H1 (cell line): Measurements from ENCODE around the gene OVCH1. TPM values are rescaled to one million over a fixed set of nuclear protein-coding genes. Genes with fewer than 3 reads are reported as not detected.

Experiments
- CTCF ChIA-PET: fragments of 300-600 bp; sonication (Branson Sonifier 250); formaldehyde crosslinking; loops from one replicate; lab custom pipeline; 2021; ENCODE audit not compliant: partially characterized antibody; lab: Charles Lee
- POLR2A ChIA-PET: fragments of 300-600 bp; sonication (Branson Sonifier 250); formaldehyde crosslinking; loops from one replicate; lab custom pipeline; 2021; ENCODE audit warnings: inconsistent platforms; ENCODE audit not compliant: partially characterized antibody; lab: Charles Lee
- DNase-seq, 2 experiments: peaks; one replicate each; pipeline versions ENCODE4 v3.0.0 to v3.0.0-alpha.2; 2010 to 2022; ENCODE audit warnings: low spot score in 2 of 2, low read depth in 1 of 2, mixed read lengths in 1 of 2
- FAIRE-seq: peaks from 2 replicates; lab custom pipeline; 2011; peaks lifted over from hg19 to GRCh38; lab: Jason Lieb, UNC
- H2AFZ ChIP-seq: 2 replicates; pipeline ENCODE4 v1.8.1; 2012; ENCODE audit warnings: low read length, inconsistent platforms
- H2AK5ac ChIP-seq: 2 replicates; pipeline ENCODE4 v1.6.1; 2013; ENCODE audit warnings: low read depth, low read length
- H2BK120ac ChIP-seq: replicated peaks from 2 replicates; pipeline ENCODE3; 2013; ENCODE audit warnings: low read depth, low read length, inconsistent platforms
- H2BK12ac ChIP-seq: 2 replicates; pipeline ENCODE4 v1.6.1; 2013; ENCODE audit warnings: low read depth, low read length
- H2BK15ac ChIP-seq: 2 replicates; pipeline ENCODE4 v1.6.1; 2013; ENCODE audit warnings: low read length
- H2BK20ac ChIP-seq: 2 replicates; pipeline ENCODE4 v1.6.1; 2013; ENCODE audit warnings: low read length
- H2BK5ac ChIP-seq: 2 replicates; pipeline ENCODE4 v1.6.1; 2013; ENCODE audit warnings: low read depth, low read length
- H3K14ac ChIP-seq: 2 replicates; pipeline ENCODE4 v1.6.1; 2013; ENCODE audit warnings: inconsistent platforms; ENCODE audit not compliant: insufficient read length
- H3K18ac ChIP-seq: 2 replicates; pipeline ENCODE4 v1.6.1; 2013; ENCODE audit warnings: low read length; ENCODE audit errors: extremely low read depth
- H3K23ac ChIP-seq: 2 replicates; pipeline ENCODE4 v1.6.1; 2013; ENCODE audit warnings: inconsistent platforms; ENCODE audit not compliant: insufficient read length
- H3K23me2 ChIP-seq: 2 replicates; pipeline ENCODE4 v1.6.1; 2013; ENCODE audit warnings: low read depth, low read length
- H3K27ac ChIP-seq: 2 replicates; pipeline ENCODE4 v1.6.1; 2011; ENCODE audit warnings: low read depth, low read length, inconsistent platforms
- H3K27me3 ChIP-seq, 4 experiments: replicated peaks in 1 of 4; 1 replicate in 1 of 4; 2 replicates in 3 of 4; pipeline versions ENCODE4 v1.6.1 to v1.8.1; 2011 to 2013; ENCODE audit warnings: low read length in 3 of 4, mild to moderate bottlenecking in 3 of 4, inconsistent platforms in 2 of 4, mixed read lengths in 2 of 4, moderate library complexity in 1 of 4; ENCODE audit not compliant: control insufficient read depth in 3 of 4, insufficient read depth in 3 of 4; ENCODE audit errors: extremely low read depth in 1 of 4
- H3K36me3 ChIP-seq, 4 experiments: 2 replicates each; pipeline versions ENCODE4 v1.6.1 to v1.8.1; 2011 to 2013; ENCODE audit warnings: mild to moderate bottlenecking in 4 of 4, low read length in 3 of 4, moderate library complexity in 2 of 4, control low read depth in 1 of 4, inconsistent platforms in 1 of 4; ENCODE audit not compliant: insufficient read depth in 4 of 4, control insufficient read depth in 2 of 4
- H3K4ac ChIP-seq: replicated peaks from 2 replicates; pipeline ENCODE3; 2013; ENCODE audit warnings: low read length, low read depth, mixed read lengths, inconsistent platforms; ENCODE audit not compliant: insufficient read length
- H3K4me1 ChIP-seq, 4 experiments: replicated peaks in 1 of 4; 1 replicate in 1 of 4; 2 replicates in 3 of 4; pipeline versions ENCODE4 v1.6.1 to v1.8.1; 2011 to 2013; ENCODE audit warnings: low read length in 3 of 4, inconsistent platforms in 2 of 4, mixed read lengths in 1 of 4; ENCODE audit not compliant: insufficient read depth in 4 of 4, control insufficient read depth in 3 of 4
- H3K4me2 ChIP-seq, 2 experiments: 2 replicates each; pipeline versions ENCODE4 v1.6.1 to v1.8.1; 2011 to 2013; ENCODE audit warnings: low read depth in 2 of 2, low read length in 2 of 2, control low read depth in 1 of 2, inconsistent platforms in 1 of 2, mild to moderate bottlenecking in 1 of 2; ENCODE audit not compliant: insufficient read depth in 1 of 2
- H3K4me3 ChIP-seq, 4 experiments: fragments of 200-600, 300-600 bp in 1 of 4; sonication (generic), shearing (Covaris generic), sonication (Bioruptor Twin) in 1 of 4; 2 replicates each; pipeline versions ENCODE4 v1.5.1 to v1.8.1; 2011 to 2016; ENCODE audit warnings: low read length in 4 of 4, low read depth in 3 of 4, control low read depth in 2 of 4, inconsistent platforms in 2 of 4, mild to moderate bottlenecking in 2 of 4, mixed read lengths in 1 of 4, moderate library complexity in 1 of 4; ENCODE audit not compliant: insufficient read depth in 2 of 4; ENCODE audit errors: extremely low read depth in 1 of 4
- H3K56ac ChIP-seq: replicated peaks from 2 replicates; pipeline ENCODE3; 2013; ENCODE audit warnings: low read depth, mild to moderate bottlenecking, mixed read lengths, low read length, inconsistent platforms; ENCODE audit not compliant: insufficient read length
- H3K79me1 ChIP-seq: 2 replicates; pipeline ENCODE4 v1.6.1; 2013; ENCODE audit warnings: low read depth, low read length, control low read depth
- H3K79me2 ChIP-seq, 2 experiments: 2 replicates each; pipeline versions ENCODE4 v1.6.1 to v1.8.1; 2012 to 2013; ENCODE audit warnings: low read length in 2 of 2, mild to moderate bottlenecking in 2 of 2, inconsistent platforms in 1 of 2; ENCODE audit not compliant: insufficient read depth in 2 of 2, control insufficient read depth in 1 of 2
- H3K9ac ChIP-seq, 4 experiments: replicated peaks in 1 of 4; 1 replicate in 1 of 4; 2 replicates in 3 of 4; pipeline versions ENCODE4 v1.6.1 to v1.8.1; 2011 to 2013; ENCODE audit warnings: low read depth in 3 of 4, low read length in 3 of 4, control low read depth in 2 of 4, mild to moderate bottlenecking in 2 of 4, moderate library complexity in 2 of 4, inconsistent platforms in 1 of 4; ENCODE audit errors: extremely low read depth in 1 of 4
- H3K9me3 ChIP-seq, 2 experiments: 2 replicates each; pipeline versions ENCODE4 v1.6.1 to v1.8.1; 2012 to 2013; ENCODE audit warnings: mild to moderate bottlenecking in 2 of 2, moderate library complexity in 2 of 2, control low read depth in 1 of 2, inconsistent platforms in 1 of 2, low read depth in 1 of 2, low read length in 1 of 2, mixed read lengths in 1 of 2; ENCODE audit not compliant: insufficient read depth in 2 of 2
- H4K20me1 ChIP-seq, 2 experiments: replicated peaks in 1 of 2; 2 replicates each; pipeline versions ENCODE3 to v1.8.1; 2011 to 2013; ENCODE audit warnings: inconsistent platforms in 2 of 2, low read length in 2 of 2, mild to moderate bottlenecking in 1 of 2; ENCODE audit not compliant: insufficient read depth in 2 of 2, control insufficient read depth in 1 of 2
- H4K5ac ChIP-seq: 2 replicates; pipeline ENCODE4 v1.6.1; 2013; ENCODE audit warnings: low read length, low read depth, mixed read lengths, inconsistent platforms; ENCODE audit not compliant: insufficient read length
- H4K8ac ChIP-seq: 2 replicates; pipeline ENCODE4 v1.8.0; 2013; ENCODE audit warnings: mild to moderate bottlenecking, moderate library complexity, low read length, inconsistent platforms; ENCODE audit not compliant: insufficient read depth; ENCODE audit errors: extremely low read depth
- H4K91ac ChIP-seq: replicated peaks from 2 replicates; pipeline ENCODE3; 2013; ENCODE audit warnings: low read length, mixed read lengths, inconsistent platforms; ENCODE audit not compliant: insufficient read length
- CBX8 ChIP-seq: fragments of 300-800, 300-1000 bp; sonication (generic); IDR thresholded peaks from 2 replicates; pipeline ENCODE4 v1.7.1; 2016; ENCODE audit warnings: low read depth, low read length, borderline replicate concordance
- FOSL1 ChIP-seq: IDR thresholded peaks from 2 replicates; pipeline ENCODE4 v1.6.1; 2011; ENCODE audit warnings: mild to moderate bottlenecking, low read depth, low read length, moderate library complexity; ENCODE audit not compliant: insufficient read depth
- HDAC2 ChIP-seq, 2 experiments: fragments of 300-600 bp in 1 of 2; sonication (generic) in 1 of 2; IDR thresholded peaks; 2 replicates each; pipeline ENCODE4 v1.6.1; 2011 to 2012; ENCODE audit warnings: low read depth in 2 of 2, low read length in 2 of 2, mild to moderate bottlenecking in 2 of 2, moderate library complexity in 2 of 2, borderline replicate concordance in 1 of 2, inconsistent platforms in 1 of 2
- KDM1A ChIP-seq: fragments of 200-600, 300-600 bp; sonication (generic); IDR thresholded peaks from 2 replicates; pipeline ENCODE4 v1.7.1; 2016; ENCODE audit warnings: mild to moderate bottlenecking, low read length, borderline replicate concordance
- NRF1 ChIP-seq: IDR thresholded peaks from 2 replicates; pipeline ENCODE4 v1.6.1; 2011; ENCODE audit warnings: mild to moderate bottlenecking, low read depth, low read length, improper control_type of control experiment
- SIRT6 ChIP-seq: IDR thresholded peaks from one replicate; pipeline ENCODE4 v1.7.1; 2012; ENCODE audit warnings: low read length, inconsistent platforms
- SP4 ChIP-seq: IDR thresholded peaks from 2 replicates; pipeline ENCODE4 v1.6.1; 2012; ENCODE audit warnings: low read length, inconsistent platforms
- WGBS, 2 experiments: shearing (Covaris generic) in 1 of 2; methylation state at CpG; one replicate each; pipeline versions ENCODE4 v1.1.6 to v1.1.7; 2013 to 2015; ENCODE audit warnings: low lambda C conversion rate in 2 of 2, mixed read lengths in 2 of 2, inconsistent platforms in 1 of 2, low coverage in 1 of 2, missing lambda C conversion rate in 1 of 2; ENCODE audit not compliant: insufficient replicate concordance in 2 of 2, insufficient coverage in 1 of 2, insufficient read length in 1 of 2; ENCODE audit errors: extremely low coverage in 1 of 2, missing lambda C conversion rate in 1 of 2; 5-methylcytosine and 5-hydroxymethylcytosine counted together
- polyA plus RNA-seq, 7 experiments: library from polyadenylated mRNA; depleted of rRNA in 3 of 7; stranded (reverse) in 5 of 7; unstranded in 2 of 7; fragments of >200 nt in 5 of 7; fragments of 200-250 nt in 2 of 7; gene quantifications; 1 replicate in 5 of 7; 2 replicates in 1 of 7; 4 replicates in 1 of 7; pipeline versions ENCODE4 v1.2.1 to v1.2.3, GENCODE V29; 2011 to 2013; ENCODE audit warnings: missing spikeins in 2 of 7, mixed read lengths in 2 of 7
- total RNA-seq: library from RNA; stranded (reverse); fragmentation: NEBNext Ultra II Directional; extraction: Animal tissue kit (Norgen Biotek cat#: 25700); gene quantifications from 2 replicates; pipeline ENCODE4 v1.2.1, GENCODE V29; 2021

The OVCH1 gene
- total and polyA plus RNA-seq, 2 of the 8 experiments (the other 6 are each of a cell fraction or from before 2014, with no cell fraction given): 0.07 TPM; not detected in 1

DNA sequence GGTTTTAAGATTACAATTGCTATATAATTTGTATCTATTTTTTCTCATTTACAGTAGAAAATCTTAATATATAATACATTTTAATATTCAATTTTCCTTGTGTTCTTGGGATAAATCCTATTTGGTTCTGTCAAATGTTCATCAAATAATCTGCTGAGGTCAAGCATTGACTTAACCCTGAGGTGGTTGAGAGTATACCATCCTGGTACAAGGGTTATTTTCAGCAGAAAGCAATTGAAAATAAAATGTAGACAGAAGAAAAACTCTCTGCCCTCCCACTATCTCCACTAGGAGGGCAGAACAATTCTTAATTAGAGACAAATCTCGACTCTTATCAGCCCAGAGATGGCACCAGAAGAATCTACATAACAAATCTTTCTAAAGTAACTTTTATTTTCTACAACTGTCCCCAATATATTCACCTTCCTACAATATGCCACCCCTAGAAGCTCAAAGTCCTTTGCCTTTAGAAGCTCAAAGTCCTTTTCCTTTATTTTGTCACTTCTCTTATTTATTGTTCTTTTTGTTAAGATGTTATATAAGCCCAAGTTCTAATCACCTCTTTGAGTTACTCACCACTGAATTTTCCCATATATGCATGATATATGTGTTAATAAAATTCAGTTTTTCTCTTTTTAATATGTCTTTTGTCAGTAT, 58.6 kb downstream of the OVCH1 start:
- Histone ChIP-seq H3K9ac (no peak overlapping the region), H3K4me1 (no peaks in the 10 kb centered on the region), H2BK12ac (no peak overlapping the region), H3K36me3 (no peaks in the 10 kb centered on the region), H4K8ac (no peak overlapping the region), H3K79me2 (no peaks in the 10 kb centered on the region), H2AFZ (no peak overlapping the region), H3K18ac (no peak overlapping the region), H2BK120ac (no peak overlapping the region), H2BK5ac (no peak overlapping the region), H3K4me3 (no peak overlapping the region), H3K27ac (no peak overlapping the region), H3K4ac (no peak overlapping the region), H4K5ac (no peak overlapping the region), H3K56ac (no peak overlapping the region), H4K20me1 (no peaks in the 10 kb centered on the region), H3K27me3 (no peaks in the 10 kb centered on the region), H2AK5ac (no peak overlapping the region), H3K9me3 (peaks cover 0 to 4% of the 10 kb centered on the region in 2 experiments; a peak in 1 of 4 replicates), H3K23me2 (no peaks in the 10 kb centered on the region), H2BK15ac (no peak overlapping the region), H3K14ac (no peak overlapping the region), H3K23ac (no peak overlapping the region), H2BK20ac (no peak overlapping the region), H4K91ac (no peak overlapping the region), H3K79me1 (no peaks in the 10 kb centered on the region), H3K4me2 (no peak overlapping the region)
- ChIA-PET CTCF (interaction anchor here (2.6 kb wide), 1 partner anchor 11 kb away, joined by 8 read pairs; no protein-coding TSS in a partner anchor), POLR2A (no interaction called here)
- FAIRE-seq (no peak), DNase-seq (no peak)
- TF ChIP-seq HDAC2 (IDR thresholded peaks at IDR 0.05; ENCODE audit: borderline replicate concordance in 1 of 2, low read depth in 2 of 2, low read length in 2 of 2) (no peak), SIRT6 (no peak), FOSL1 (no peak), SP4 (no peak), NRF1 (no peak), KDM1A (no peak), CBX8 (no peak)
- WGBS, 2 experiments: 76% methylated on average over 1 of the region's 1 CpG; no CpG with 5 or more reads in 1 of the 2 experiments
